ENCODE data around the gene IGSF21. TPM values are rescaled to one million over a fixed set of nuclear protein-coding genes. Genes with fewer than 3 reads are reported as not detected.

IGSF21 gene
- polyA plus RNA-seq, 3 donors: 0.21 to 0.36 (median 0.24) TPM

DNA sequence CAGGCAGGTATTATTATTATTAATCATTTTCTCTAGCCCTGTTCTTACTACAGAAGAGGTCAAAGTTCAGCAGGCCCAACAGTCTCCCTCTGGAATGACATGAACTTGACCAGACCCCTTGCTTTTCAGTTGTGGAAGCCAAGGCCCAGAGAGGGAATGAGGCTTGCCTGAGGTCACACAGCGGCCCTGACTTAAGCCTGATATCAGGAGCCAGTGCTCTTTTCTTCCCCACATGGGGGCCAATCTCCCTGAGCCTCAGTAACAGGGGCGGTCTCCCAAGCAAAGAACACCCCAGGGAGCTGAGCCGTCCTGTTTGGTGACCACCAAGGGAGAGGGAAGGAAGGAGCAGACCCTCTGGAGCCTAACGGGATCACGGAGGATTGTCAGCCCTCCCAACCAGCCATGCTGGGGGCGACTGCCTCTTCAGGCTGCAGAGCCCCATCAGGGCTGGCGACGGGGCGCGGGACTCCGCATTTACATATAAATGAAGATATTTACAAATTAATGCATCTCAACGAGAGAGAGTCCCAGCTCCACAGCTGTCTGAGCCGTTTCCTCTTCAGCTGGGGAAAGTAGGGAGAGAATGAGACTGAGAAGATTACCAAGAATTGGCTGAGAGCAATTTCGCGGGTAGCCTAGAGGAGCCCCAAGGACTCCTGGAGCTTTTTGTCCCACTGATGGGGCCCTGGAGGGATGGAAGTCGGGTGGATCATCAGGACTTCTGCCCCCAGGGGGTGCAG, 187.0 kb downstream of the IGSF21 start:
- no peak for DNase-seq

DNA sequence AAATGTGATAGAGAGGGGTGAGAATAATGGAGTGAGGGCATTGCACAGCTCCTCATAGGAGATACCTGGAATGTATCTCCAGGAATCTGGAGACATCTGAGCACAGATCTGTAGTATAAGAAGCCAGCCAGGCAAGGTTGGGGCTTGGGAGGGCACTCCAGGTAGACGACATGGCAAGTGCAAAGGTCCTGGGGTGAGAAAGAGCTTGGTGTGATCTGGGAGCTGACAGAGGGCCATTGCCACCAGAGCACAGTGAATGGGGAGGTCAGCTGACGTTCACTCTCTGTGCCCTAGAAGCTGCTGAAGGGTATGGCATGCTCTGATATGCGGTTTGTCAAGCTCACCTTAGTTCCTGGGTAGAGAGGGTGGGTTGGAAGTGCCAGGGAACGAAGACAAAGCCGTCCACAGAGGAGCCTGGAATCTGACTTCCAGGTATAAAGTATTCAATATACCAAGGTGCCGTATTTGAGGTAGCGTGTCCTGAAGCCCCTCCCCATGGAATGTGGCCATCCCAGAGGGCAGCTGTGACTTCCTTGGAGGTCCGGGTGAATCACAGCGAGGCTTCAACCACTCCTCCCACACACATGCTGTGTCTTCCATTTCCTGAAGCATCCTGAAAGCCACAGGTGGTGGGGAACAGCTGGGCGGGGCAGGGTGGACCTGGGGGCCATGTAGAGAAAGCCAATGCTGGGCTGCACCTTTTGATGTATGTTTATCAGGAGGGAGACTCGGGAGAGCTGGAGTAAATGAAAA, 190.5 kb downstream of the IGSF21 start:
- DNase-seq: no peak

DNA sequence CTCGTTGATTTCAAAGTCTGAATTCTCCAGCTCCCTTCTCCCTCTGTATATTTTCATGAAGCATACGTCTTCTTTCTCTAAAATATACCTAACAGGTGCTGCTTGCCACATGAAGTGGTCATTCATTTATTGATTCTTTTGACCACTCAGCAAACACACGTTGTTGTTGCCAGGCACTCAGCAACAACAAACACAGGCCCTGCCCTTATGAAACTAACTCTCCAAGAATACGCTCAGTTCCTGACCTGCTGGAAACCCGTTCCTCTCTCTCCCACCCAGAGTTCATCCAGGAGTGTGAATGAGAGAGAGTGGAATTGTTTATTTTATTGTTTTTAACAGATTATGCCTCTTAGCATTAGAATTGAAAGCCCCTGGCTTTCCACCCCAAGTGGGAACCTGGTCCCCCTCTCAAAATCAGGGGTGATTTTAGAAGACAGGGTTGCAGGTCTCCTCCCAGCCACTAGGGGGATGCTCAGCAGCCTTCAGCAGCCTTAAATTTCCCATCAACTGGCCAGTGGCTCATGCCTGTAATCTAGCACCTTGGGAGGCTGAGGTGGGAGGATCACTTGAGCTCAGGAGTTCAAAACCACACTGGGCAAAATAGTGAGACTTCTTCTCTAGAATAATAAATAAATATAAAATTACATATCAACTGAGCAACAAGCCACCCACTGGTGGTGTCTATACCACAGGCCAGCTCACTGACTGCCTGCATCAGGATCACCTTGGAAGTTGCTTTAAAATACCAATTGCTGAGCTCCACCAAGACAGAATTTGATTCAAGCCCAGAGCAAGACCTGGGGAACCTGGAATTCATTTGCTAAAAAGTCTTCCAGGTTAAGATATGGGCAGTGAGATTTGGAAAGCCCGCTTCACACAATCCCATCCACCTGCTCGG, 192.1 kb downstream of the IGSF21 start:
- DNase-seq: no peak

DNA sequence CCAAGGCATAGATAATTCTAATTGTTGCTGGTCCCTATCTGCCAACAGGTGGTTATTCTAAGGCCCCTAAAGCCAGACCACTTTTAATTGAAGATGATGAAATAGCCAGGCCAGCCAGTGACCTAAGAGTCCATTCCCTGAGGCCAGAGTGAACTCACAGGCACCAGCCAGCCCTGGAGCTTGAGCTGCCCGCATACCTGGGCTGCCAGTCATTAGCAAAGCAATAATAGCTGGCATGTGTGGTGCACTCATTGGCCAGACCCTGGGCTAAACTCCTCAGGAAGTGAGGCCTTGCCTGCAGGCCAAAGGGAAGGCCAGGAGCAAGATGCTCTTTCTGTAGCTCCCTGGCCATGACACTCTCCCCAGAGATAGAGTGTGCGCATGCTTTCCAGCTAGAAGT, 192.8 kb downstream of the IGSF21 start:
- no peak for DNase-seq

DNA sequence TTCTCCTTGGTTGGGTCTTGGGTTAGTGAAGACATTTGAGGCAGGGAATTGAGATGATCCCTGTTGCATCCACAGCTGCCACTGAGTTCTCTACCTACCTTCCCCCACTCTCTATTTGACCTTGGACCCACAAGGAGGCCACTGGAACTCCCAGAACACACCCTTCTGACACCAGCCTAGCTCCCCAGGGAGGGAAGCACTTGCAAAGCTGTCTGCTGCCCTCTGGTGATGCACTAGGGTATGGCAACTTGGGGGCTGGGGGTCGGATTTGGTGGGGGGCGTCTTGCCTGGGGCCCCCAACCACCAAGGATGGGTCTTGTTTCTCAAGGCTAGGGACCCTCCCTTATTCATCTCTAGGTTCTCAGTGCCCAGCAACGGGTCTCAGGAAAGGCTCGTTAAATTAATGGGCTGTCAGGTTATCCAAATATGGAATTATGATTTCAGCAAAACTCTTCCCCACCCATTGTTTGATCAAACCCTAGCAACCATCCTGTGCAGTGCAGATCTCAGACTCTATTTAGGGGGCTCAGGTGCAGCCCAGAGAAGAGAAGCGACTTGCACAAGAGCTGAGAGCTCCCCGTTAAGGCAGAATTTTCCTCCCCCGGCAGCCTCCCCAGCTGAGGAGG, 195.3 kb downstream of the IGSF21 start:
- DNase-seq: no peak

DNA sequence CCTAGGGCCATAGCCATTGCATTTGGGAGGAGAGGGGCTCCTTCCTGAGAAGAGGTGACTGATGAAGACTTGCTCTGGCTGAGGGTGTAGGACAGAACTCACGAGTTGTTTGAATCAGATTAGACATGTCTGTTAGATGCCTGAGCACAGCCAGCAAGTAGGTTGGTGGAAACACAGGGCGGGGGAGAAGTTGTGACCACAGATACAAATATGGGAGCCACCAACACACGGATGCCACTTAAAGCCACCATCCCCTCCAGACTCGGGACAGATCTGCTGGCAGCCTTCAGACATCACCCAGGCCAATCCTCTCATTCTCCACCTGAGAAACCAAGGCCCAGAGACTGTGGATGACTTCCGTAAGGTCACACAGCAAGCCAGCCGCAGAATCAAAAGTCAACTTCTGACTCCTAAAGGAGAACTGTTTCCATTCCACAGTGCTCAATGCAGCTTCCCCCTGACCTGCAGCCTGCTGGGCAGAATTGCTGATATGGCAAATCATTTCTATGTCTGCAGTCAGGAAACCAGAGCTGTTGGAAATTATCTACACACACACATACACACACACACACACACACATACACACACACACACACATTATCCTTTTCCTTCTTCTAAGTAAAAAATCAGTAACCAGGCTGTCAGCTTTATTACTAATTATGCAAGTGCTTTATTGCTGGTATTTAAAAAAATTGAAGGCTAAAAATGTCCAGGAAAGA, 196.7 kb downstream of the IGSF21 start:
- no peak for DNase-seq

DNA sequence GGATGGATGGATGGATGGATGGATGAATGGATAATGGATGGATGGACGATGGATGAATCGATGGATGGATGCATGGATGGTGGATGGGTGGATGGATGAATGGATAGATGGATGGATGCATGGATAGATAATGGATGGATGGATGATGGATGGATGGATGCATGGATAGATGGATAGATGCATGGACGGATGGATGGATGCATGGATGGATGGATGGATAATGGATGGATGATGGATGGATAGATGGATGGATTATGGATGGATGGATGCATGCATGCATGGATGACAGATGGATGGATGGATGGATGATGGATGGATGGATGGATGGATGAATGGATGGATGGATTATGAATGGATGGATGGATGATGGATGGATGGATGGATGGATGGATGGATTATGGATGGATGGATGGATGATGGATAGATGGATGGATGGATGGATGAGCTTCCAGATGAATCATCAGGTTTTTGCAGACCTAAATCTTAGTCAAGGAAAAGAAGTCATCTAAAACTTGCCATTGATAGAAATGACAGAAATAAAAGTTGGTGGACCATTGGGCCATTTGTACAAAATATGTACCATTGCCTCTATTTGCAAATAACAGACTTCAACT, 197.7 kb downstream of the IGSF21 start:
- DNase-seq: no peak

DNA sequence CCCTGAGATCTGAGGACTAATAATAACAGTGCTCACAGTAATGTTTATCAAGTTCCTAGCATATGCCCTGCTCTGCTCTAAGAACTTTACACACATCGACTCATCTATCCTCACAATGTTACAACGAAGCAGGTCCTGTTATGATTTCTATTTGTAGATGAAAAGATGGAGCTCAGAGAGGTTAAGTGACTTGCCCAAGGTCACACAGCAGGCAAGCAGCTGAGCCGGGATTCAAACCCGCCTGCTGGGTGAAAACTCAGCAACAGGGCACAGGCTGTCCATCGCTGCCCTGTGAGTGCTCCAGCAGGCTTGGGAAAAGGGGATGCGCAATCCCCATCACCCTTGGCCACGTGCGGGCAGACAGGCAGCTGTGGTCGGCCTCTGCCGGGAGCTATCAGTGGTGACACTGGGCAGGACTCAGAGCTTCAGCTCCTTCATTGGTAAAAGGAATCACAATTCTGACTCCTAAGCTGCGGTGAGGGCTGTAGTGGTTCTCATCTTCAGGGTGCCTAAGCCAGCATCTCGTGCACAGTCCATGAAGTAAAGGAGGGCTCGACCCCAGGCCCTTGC, 199.8 kb downstream of the IGSF21 start:
- DNase-seq: no peak

DNA sequence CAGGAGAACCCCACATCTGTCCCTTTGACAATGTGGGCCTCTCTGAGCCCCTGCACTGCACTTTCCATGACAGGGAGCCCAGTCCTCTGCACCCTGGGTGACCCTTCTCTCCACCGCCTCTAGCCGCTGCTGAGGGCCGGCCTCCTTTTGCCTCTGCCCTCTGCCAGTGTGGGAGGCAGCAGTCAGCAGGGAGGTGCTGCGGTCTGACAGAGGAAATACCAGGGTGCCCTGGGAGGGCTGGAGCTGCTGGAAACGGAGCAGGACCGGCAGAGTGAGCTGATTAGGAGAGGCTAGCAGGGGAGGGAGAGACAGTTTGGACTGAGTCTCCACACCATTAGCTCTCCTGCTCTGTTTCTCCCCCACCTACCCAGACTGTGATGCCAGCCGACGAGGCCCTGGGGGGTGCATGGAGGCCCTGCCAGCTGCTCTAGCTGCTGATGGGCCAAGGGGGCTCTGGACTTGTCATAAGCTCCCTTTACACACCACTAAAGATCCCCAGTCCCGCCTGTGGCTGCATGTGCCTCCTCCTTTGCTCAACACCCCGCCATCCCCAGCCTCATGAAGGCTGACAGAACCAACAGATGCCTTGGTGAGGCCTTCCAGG, 202.1 kb downstream of the IGSF21 start:
- no peak for DNase-seq

DNA sequence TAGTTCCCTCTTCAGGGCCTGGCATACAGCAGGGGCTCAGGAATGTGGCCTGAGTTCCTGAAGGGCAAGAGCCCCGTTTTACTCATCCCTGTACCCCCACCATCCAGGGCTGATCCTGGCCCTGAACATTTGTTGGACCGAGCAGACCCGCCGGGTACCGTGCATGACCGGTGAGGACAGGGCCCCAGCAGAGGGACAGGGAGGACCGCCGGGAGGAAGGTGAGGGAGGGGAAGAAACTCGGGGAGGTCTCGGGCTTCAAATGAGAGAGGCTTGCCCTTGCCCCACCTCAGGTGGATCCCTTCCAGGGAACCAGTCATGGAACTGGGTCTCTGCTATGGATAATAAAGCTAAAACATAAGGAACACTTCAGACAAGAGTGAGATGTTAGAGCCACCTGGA, 205.4 kb downstream of the IGSF21 start:
- no peak for DNase-seq

DNA sequence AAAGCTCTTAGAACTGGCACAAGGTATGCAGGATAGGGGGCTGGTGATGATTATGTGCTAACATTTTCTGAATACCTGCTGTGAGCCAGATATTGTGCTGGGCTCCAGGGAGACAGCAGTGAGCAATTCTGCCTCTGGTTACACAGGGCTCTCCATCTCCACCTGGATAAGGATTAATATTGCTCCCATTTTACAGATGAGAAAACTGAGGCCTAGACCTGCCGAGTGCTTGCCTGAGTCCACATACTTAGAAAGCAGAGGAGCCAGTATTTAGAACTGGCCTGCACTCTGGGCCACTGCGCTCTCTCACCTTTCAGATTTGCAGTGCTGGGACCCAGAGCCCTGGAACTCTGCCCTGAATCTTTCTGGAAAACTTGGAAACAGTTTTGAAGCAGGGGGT, 205.9 kb downstream of the IGSF21 start:
- no peak for DNase-seq

DNA sequence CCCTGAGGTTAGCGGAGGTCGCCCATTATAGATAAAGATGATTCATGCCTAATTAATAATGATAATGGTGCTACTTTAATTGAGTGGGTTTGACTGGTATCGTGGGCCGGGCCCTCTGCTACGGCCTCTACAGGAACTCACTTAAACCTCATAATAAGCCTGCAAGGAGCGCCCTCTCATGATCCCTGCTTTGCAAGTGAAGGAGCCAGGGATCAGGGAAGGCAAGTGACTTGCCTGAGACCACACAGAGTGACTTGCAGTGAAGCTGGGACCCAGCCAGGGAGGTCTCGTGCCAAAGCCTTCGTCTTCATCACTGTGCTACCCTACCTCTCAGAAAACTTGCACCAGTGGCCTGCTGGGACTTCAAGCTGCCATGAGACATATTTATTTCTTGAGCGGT, 206.8 kb downstream of the IGSF21 start:
- no peak for DNase-seq

DNA sequence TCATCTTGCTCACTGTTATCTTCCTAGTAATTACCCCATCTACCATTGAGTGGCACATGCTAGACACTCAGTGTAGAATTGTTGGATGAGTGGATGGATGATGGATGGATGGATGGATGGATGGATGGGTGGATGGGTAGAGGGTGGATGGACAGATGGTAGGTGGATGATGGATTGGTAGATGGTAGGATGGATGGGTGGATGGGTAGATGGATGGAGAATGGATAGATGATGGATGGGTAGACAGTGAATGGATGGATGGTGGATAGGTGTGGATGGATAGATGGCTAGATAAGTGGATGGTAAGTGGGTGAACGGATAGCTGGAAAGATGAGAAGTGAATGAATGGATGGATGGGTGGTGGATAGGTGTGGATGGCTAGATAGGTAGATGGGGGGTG, 207.9 kb downstream of the IGSF21 start:
- DNase-seq: no peak

DNA sequence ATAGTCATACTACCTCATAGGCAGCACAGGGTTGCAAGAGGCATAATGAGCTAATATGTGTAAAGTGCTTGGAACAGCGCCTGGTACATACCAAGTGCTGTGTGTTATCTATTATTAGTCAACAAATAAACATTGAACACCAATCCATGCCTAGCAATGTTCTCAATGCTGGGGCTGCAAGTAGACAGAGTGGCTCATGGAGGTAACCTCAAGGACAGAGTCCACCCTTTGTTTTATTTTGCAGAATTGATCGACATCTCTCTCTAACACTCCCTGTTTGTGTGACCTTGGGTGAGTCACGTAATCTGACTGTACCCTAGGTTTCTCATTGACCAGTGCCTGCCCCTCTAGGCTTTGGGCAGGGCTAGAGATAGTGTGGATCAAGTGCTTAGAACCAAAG, 209.2 kb downstream of the IGSF21 start:
- no peak for DNase-seq

DNA sequence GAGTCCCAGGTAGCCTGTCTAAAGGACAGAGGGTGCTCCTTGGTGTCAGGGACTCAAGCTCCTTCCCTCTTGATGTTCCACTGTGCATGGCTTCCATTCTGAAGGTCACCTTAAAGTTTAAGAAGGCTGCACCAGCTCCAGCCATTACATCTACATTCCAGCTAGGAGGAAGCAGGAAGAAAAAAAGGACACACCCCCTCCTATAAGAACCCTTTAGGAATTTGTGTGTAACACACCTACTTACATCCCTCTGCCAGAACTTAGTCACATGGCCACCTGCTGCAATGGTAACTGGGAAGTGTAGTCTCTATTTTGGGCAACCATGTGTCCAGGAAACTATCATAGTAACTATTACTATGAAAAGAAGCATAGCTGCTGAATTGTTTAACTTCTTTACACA, 211.5 kb downstream of the IGSF21 start:
- no peak for DNase-seq

DNA sequence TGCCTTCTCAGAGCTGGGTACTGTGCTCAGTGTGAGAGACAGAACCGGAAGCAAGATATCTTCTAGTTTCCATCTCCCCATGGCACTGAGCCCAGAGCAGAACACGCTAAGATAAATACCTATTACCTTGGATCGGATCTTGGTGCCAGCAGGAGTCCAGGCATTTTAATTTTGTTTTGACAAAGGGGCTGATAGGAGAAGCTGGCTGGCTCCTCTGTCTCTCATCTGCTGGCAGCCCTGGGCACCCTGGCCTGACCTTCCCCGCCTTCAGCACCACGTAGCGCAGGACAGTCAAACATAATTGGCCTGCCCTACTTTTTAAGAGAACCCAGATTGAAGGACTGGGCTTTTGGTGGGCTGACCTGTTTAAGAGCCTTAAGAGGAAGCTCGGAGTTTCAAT, 212.5 kb downstream of the IGSF21 start:
- DNase-seq: no peak

DNA sequence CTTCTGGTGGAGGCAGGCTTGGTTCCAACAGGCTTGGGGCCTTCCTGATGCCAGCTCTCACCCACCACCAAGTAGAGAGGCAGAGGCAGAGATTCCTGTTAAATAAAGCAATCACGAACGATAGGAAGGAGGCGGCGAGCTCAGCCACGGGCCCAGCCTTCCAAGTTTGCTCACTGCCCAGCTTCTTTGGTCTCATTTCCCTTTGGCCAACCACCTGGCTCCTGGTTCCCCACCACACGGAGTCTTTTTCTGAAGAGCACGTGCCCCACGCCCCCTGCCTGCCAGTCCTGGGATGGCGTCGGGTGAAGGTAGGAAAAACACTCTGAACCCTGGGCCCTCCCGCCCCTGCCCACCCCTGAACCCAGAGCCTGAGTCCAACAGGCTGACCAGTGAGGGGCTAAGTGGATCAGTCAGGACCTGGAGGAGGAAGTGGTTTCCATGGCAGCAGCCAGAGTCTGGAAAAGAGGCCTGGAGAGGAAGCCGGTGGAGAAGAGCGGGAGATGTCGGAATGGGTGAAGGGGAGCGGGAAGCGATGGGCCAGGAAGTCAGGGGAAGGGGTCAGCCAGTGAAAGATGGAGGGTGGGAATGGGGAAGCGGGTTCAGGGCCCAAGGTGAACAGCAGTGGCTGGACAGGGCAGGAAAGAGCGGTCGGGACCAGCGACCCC, 214.9 kb downstream of the IGSF21 start:
- no peak for DNase-seq

DNA sequence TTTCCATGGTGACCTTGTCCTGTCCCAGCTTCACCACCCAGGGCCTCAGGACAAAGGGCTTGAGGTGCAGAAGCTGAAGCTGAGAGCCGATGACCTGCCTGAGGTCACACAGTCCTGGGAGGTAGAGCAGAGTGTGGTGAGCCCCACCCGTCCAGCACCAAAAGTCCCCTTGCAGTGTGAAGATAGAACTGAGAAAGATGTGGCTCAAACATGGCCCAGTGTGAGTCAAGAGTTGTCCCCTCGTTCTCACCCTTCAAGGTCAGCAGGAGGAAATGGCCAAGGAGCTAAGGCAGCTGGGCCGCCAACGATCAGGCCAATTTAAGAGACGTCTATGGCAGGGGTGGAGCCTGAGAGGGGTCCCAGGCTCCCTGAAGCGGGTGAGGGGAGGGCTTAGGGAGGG, 215.7 kb downstream of the IGSF21 start:
- DNase-seq: no peak

DNA sequence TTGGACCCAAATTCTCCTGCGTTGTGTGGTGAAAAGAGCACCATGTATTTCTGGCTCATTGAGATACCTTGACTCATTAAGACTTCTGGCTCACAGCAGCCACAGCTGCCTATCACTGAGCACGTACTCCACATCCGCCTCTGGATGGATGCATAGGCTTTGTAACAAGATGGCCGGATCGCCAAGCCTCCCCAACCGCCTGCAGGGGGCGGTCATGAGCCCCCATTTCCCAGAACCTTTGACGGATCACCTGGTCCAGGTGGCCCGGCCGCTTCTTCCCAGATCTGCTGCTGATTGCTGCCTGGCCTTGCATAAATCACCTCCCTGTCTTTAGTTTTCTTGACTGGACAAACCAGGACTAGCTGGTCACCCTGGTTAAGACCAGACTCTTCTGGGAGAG, 216.6 kb downstream of the IGSF21 start:
- DNase-seq: no peak

DNA sequence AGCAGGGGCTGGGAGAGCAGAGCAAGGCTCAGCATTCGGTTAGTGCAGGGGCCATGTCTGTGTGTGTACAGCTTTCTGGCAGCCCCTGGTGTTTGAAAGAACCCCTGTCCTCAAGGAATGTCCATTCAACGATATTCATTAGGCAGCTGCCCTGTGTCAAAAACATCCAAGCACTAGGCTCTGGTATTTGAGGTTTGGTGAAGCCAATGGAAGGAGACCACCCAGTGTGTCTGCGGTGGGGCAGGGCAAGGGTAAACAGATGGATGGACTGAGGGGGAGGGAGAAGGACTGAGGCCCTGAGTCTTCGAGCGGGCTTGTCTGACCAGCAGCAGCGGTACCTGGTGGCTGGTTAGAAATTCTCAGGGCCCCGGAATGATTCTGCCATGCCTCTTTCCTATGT, 217.5 kb downstream of the IGSF21 start:
- no peak for DNase-seq
